Activated T-cell treated with anti-CD3 and anti-CD28 coated beads, Interleukin-2, amount 50 U/mL, for 4 hours (primary cell): Measurements from ENCODE around the gene HPSE2. TPM values are rescaled to one million over a fixed set of nuclear protein-coding genes. Genes with fewer than 3 reads are reported as not detected.

Source experiments
- ATAC-seq, 2 donors: fragments of 200-7000 bp; cut with Tn5 transposase; one replicate each; pipeline ENCODE4 v1.10.0; 2021
- DNase-seq: peaks from one replicate; pipeline ENCODE4 v3.0.0-alpha.2; 2020
- H3K27me3 Mint-ChIP-seq: one replicate; pipeline ENCODE4 v1.8.0; 2021; ENCODE audit warnings: low read depth, mixed read lengths
- H3K36me3 Mint-ChIP-seq: one replicate; pipeline ENCODE4 v1.8.0; 2022; ENCODE audit warnings: mixed read lengths; ENCODE audit not compliant: insufficient read depth
- H3K4me1 Mint-ChIP-seq: one replicate; pipeline ENCODE4 v1.8.0; 2021; ENCODE audit warnings: low read depth, mixed read lengths
- H3K4me3 Mint-ChIP-seq: one replicate; pipeline ENCODE4 v1.8.0; 2021; ENCODE audit warnings: mild to moderate bottlenecking, moderate library complexity, mixed read lengths
- H3K9me3 Mint-ChIP-seq: one replicate; pipeline ENCODE4 v1.8.0; 2021; ENCODE audit warnings: mixed read lengths
- total RNA-seq, 3 donors: library from RNA; stranded (reverse); gene quantifications; one replicate each; pipeline ENCODE4 v1.2.1, GENCODE V29; 2021

HPSE2 gene
- total RNA-seq, 3 donors from 2014 or later = not detected

GRCh38 chr10:99119258-99119748, 116.3 kb downstream of the HPSE2 start:
- DNase-seq = no peak
- Mint-ChIP-seq H3K9me3 (no peaks in the 10 kb centered on the region), H3K4me1 (no peaks in the 10 kb centered on the region), H3K27me3 (no peaks in the 10 kb centered on the region), H3K36me3 (no peaks in the 10 kb centered on the region), H3K4me3 (no peak overlapping the region)
- no peak for ATAC-seq

GRCh38 chr10:99115703-99116102, 119.9 kb downstream of the HPSE2 start:
- DNase-seq (no peak), ATAC-seq (no peak)
- Mint-ChIP-seq H3K36me3 (no peaks in the 10 kb centered on the region), H3K9me3 (no peaks in the 10 kb centered on the region), H3K4me1 (no peaks in the 10 kb centered on the region), H3K4me3 (no peak overlapping the region), H3K27me3 (no peaks in the 10 kb centered on the region)

GRCh38 chr10:99085358-99085757, 150.3 kb downstream of the HPSE2 start:
- no peaks in the 10 kb centered on the region for H3K4me1 Mint-ChIP-seq
- H3K27me3 Mint-ChIP-seq = no peaks in the 10 kb centered on the region
- H3K36me3 Mint-ChIP-seq = no peaks in the 10 kb centered on the region
- no peak overlapping the region for H3K4me3 Mint-ChIP-seq
- no peak for DNase-seq
- ATAC-seq = no peak
- no peaks in the 10 kb centered on the region for H3K9me3 Mint-ChIP-seq

GRCh38 chr10:99084161-99084560, 151.5 kb downstream of the HPSE2 start:
- ATAC-seq (no peak), DNase-seq (no peak)
- Mint-ChIP-seq H3K9me3 (no peaks in the 10 kb centered on the region), H3K4me1 (no peaks in the 10 kb centered on the region), H3K27me3 (no peaks in the 10 kb centered on the region), H3K36me3 (no peaks in the 10 kb centered on the region), H3K4me3 (no peak overlapping the region)

GRCh38 chr10:99080275-99080945, 155.2 kb downstream of the HPSE2 start:
- Mint-ChIP-seq H3K9me3 (no peaks in the 10 kb centered on the region), H3K4me1 (no peaks in the 10 kb centered on the region), H3K36me3 (no peaks in the 10 kb centered on the region), H3K4me3 (no peak overlapping the region), H3K27me3 (peaks cover 3% of the 10 kb centered on the region)
- ATAC-seq = no peak
- no peak for DNase-seq

- no peaks in the 10 kb centered on the region for H3K27me3 Mint-ChIP-seq
- DNase-seq (no peak), ATAC-seq (no peak)
- H3K9me3 Mint-ChIP-seq = no peaks in the 10 kb centered on the region
- no peaks in the 10 kb centered on the region for H3K4me1 Mint-ChIP-seq
- H3K4me3 Mint-ChIP-seq = no peak overlapping the region
- no peaks in the 10 kb centered on the region for H3K36me3 Mint-ChIP-seq
Measured at GRCh38 chr10:99062591-99062990, 173.1 kb downstream of the HPSE2 start.

- Mint-ChIP-seq H3K36me3 (no peaks in the 10 kb centered on the region), H3K4me1 (no peaks in the 10 kb centered on the region), H3K9me3 (peaks cover 8% of the 10 kb centered on the region), H3K4me3 (no peak overlapping the region), H3K27me3 (no peaks in the 10 kb centered on the region)
- DNase-seq = no peak
- no peak for ATAC-seq
Measured at GRCh38 chr10:99058762-99059161, 176.9 kb downstream of the HPSE2 start.

GRCh38 chr10:99057936-99058690, 177.5 kb downstream of the HPSE2 start:
- no peaks in the 10 kb centered on the region for H3K4me1 Mint-ChIP-seq

GRCh38 chr10:99045671-99046070, 190.0 kb downstream of the HPSE2 start:
- Mint-ChIP-seq H3K4me1 (no peaks in the 10 kb centered on the region), H3K9me3 (peaks cover 22% of the 10 kb centered on the region), H3K27me3 (no peaks in the 10 kb centered on the region), H3K4me3 (no peak overlapping the region), H3K36me3 (no peaks in the 10 kb centered on the region)
- DNase-seq (no peak), ATAC-seq (no peak)

More at GRCh38 chr10:99057936-99058690, 177.5 kb downstream of the HPSE2 start:
- Mint-ChIP-seq H3K4me3 (no peak overlapping the region), H3K27me3 (no peaks in the 10 kb centered on the region), H3K36me3 (no peaks in the 10 kb centered on the region), H3K9me3 (peaks cover 8% of the 10 kb centered on the region)
- ATAC-seq (no peak), DNase-seq (no peak)

GRCh38 chr10:99042051-99042771, 193.4 kb downstream of the HPSE2 start:
- Mint-ChIP-seq H3K9me3 (peaks cover 22% of the 10 kb centered on the region), H3K4me1 (no peaks in the 10 kb centered on the region), H3K4me3 (no peak overlapping the region), H3K27me3 (no peaks in the 10 kb centered on the region), H3K36me3 (no peaks in the 10 kb centered on the region)
- ATAC-seq (no peak), DNase-seq (no peak)

- ATAC-seq = no peak
- Mint-ChIP-seq H3K9me3 (peaks cover 21% of the 10 kb centered on the region), H3K36me3 (no peaks in the 10 kb centered on the region), H3K4me3 (no peak overlapping the region), H3K27me3 (no peaks in the 10 kb centered on the region), H3K4me1 (no peaks in the 10 kb centered on the region)
- DNase-seq = no peak
Measured at GRCh38 chr10:99041468-99041867, 194.2 kb downstream of the HPSE2 start.

GRCh38 chr10:99013885-99014284, 221.8 kb downstream of the HPSE2 start:
- Mint-ChIP-seq H3K27me3 (no peaks in the 10 kb centered on the region), H3K4me1 (no peaks in the 10 kb centered on the region), H3K4me3 (no peak overlapping the region), H3K9me3 (peaks cover 9% of the 10 kb centered on the region), H3K36me3 (no peaks in the 10 kb centered on the region)
- DNase-seq (no peak), ATAC-seq (no peak)

GRCh38 chr10:99010286-99010685, 225.4 kb downstream of the HPSE2 start:
- no peak for ATAC-seq
- DNase-seq = no peak

GRCh38 chr10:99008054-99008453, 227.6 kb downstream of the HPSE2 start:
- Mint-ChIP-seq H3K4me3 (no peak overlapping the region), H3K9me3 (peaks cover 25% of the 10 kb centered on the region), H3K27me3 (no peaks in the 10 kb centered on the region), H3K36me3 (no peaks in the 10 kb centered on the region), H3K4me1 (no peaks in the 10 kb centered on the region)
- no peak for ATAC-seq
- DNase-seq = no peak

More at GRCh38 chr10:99010286-99010685, 225.4 kb downstream of the HPSE2 start:
- H3K4me3 Mint-ChIP-seq = no peak overlapping the region
- no peaks in the 10 kb centered on the region for H3K27me3 Mint-ChIP-seq
- peaks cover 12% of the 10 kb centered on the region for H3K9me3 Mint-ChIP-seq
- no peaks in the 10 kb centered on the region for H3K4me1 Mint-ChIP-seq
- no peaks in the 10 kb centered on the region for H3K36me3 Mint-ChIP-seq
